GM10248 (cell line): ENCODE results near the gene TLE7.

Source experiments
- CTCF ChIA-PET: fragments of 300-600 bp; sonication (Branson Sonifier 250); formaldehyde crosslinking; extraction: SDS; loops from one replicate; lab custom pipeline; 2021; ENCODE audit warnings: antibody characterized with exemption; lab: Yijun Ruan, JAX
- POLR2A ChIA-PET: fragments of 350-650 bp; sonication (Branson Sonifier 250); formaldehyde crosslinking; extraction: SDS; loops from one replicate; lab custom pipeline; 2020; ENCODE audit warnings: antibody characterized with exemption; lab: Yijun Ruan, JAX
- DNase-seq: peaks from one replicate; pipeline ENCODE4 v3.0.0; 2012; ENCODE audit errors: extremely low spot score
- TF ChIP-seq, protein P1 (sequence below): IDR thresholded peaks from 2 replicates; pipeline ENCODE4 v1.5.1; 2012; ENCODE audit warnings: mild to moderate bottlenecking, low read depth; ENCODE audit errors: extremely low read depth, missing control alignments, control extremely low read depth

TLE7 gene

DNA sequence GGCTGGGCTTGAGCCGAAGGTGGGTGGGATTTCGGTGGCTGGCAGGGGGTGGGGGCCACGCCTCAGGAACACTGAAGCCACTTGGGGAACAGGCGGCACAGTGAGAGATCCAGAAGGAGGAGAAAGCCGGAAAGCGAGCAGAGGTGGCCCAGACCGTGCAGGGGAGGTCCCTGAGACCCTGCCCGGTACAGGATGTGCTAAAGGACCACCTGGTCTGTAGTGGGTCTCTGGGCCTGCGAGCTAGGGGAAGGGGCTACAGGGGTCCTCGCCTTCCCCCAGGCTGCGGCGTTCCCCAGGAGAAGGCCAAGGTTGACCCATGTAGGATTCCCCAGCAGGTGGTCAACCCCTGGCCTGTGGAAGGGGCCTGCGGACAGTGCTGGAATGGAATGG lies at the start of gene TLE7:
TLE7 (minus strand) TSS at position 4 of the 390 bp plus-strand sequence. CDS start 8,730 bp downstream, outside the sequence.
- CTCF ChIA-PET = no interaction called here
- TF ChIP-seq, protein P1, sequence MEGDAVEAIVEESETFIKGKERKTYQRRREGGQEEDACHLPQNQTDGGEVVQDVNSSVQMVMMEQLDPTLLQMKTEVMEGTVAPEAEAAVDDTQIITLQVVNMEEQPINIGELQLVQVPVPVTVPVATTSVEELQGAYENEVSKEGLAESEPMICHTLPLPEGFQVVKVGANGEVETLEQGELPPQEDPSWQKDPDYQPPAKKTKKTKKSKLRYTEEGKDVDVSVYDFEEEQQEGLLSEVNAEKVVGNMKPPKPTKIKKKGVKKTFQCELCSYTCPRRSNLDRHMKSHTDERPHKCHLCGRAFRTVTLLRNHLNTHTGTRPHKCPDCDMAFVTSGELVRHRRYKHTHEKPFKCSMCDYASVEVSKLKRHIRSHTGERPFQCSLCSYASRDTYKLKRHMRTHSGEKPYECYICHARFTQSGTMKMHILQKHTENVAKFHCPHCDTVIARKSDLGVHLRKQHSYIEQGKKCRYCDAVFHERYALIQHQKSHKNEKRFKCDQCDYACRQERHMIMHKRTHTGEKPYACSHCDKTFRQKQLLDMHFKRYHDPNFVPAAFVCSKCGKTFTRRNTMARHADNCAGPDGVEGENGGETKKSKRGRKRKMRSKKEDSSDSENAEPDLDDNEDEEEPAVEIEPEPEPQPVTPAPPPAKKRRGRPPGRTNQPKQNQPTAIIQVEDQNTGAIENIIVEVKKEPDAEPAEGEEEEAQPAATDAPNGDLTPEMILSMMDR = no peak
- POLR2A ChIA-PET = no interaction called here
- no peak for DNase-seq

DNA sequence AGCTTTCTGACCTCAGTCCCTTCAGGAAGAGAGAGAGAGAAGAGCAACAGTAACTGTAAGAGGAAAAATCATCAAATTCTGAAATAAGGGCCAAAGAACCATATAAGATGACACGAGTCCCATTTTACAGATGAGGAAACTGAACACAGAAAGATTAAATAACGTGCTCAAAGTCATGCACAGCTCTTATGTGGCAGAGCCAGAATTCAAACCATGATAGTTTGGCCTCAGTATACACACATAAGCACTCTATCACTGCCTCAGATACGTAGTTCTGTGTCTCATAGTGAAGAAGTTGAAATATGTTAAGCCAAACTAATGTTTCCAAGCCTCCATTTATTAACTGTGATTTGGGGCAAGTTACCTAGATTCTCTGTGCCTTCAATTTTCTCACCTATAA lies 49.2 kb upstream of the TLE7 start:
- CTCF ChIA-PET = interaction anchor here (1.4 to 7.2 kb wide), 3 partner anchors 9 to 79 kb away, joined by 3 to 49 read pairs (median 40); partner anchors contain the start of gene ZNF23
- POLR2A ChIA-PET = no interaction called here
- no peak for DNase-seq
- TF ChIP-seq, protein P1 = no peak

DNA sequence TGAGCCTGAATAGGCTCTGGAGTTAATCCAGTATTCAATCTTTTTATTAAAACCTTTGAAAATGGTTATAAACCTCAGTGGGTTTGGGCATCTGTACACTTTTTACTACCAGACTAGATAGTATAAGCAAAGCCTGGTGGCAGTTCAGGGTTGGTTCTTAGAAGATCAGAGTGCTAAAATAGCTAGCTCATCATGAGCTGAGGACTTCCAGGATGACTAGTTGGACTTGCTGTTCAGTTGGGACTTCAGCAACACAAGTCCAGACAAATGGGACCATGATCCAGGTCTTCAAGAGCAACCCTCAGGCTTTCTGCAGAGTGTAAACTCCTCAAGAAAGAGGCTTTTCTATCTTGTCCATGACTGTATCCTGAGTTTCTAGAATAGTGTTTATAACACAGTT lies 48.5 kb upstream of the TLE7 start:
- ChIA-PET CTCF (interaction anchor here (5.6 to 7.2 kb wide), 2 partner anchors 10 to 78 kb away, joined by 40 to 49 read pairs; no protein-coding TSS in a partner anchor), POLR2A (no interaction called here)
- TF ChIP-seq, protein P1 = no peak
- DNase-seq = no peak

DNA sequence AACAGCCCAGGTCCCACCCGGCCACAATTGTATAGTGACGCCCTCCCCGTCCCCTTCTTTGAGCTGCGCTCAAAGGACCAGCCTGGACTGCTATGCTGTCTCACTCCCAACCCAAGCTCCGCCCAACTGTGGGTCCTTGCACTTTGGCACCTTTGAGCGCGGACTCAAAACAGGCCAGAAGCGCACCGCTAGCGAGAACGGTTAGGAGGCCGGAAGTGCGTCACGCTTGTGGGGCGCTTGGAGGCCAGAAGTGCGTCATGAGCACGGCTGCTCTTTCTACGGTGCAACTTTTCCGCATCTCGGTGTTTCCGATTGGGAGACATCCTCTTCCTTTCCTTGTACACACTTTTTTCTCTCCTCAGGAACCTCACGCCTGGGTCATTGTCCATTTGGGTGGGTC lies 47.3 kb upstream of the TLE7 start, which contains the start of gene ZNF19:
ZNF19 (minus strand) TSS at position 203 of the 400 bp plus-strand sequence. CDS start 7,210 bp downstream, outside the sequence.
- ChIA-PET POLR2A (no interaction called here), CTCF (interaction anchor here (2.5 to 7.2 kb wide), 3 partner anchors 11 to 77 kb away, joined by 11 to 49 read pairs (median 40); partner anchors contain the start of gene ZNF23)
- TF ChIP-seq, protein P1 = no peak
- no peak for DNase-seq

DNA sequence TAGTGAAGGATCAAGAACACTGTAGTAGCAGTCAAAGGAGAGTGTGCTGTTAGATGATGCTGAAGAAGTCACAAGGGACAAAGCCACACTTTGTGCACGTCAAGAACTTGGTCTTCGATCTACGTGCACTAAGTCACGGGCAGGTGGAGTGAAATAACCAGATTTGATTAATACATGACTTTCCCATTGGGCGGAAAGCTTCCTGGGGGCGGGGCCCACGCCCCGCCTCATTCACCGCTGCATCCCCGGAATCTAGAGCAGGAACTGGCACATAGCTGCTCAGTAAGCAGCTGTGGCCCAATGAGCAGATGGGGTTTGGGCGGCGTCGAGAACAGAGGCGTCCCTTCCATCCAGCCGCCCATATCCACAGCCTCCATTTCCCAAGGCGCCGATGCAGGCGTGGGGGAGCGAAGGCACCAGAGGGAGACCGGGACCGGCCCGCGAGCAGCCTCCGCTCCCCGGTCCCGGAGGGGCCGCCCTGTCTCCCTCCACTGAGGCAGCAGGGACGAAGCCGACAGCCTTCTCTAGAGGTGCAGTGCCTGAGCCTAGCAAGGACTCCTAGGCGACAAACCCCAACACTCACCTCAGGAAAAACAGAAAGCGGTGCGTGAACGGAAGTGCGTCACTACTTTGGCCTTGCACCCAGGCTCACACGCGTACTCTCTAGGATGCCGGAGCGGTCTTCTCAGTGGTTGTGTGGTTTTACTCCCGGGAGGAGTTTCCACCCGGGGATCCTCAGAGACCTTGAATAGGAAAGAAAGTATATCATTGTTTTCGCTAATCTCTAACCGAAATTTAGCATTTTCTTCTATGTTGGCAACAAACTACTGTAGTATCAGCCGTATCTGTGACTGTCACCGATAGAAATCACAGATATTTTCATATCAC lies 42.4 kb upstream of the TLE7 start:
- TF ChIP-seq, protein P1 = no peak
- peak; percentile 84 for DNase-seq
- POLR2A ChIA-PET = interaction anchor here (0.5 to 1.3 kb wide), 2 partner anchors 22 to 554 kb away, joined by 4 to 5 read pairs; partner anchors contain the start of gene ZNF23
- CTCF ChIA-PET = interaction anchor here (1.0 to 2.8 kb wide), 6 partner anchors 10 to 126 kb away, joined by 3 to 11 read pairs (median 5); partner anchors contain the start of gene ZNF23

DNA sequence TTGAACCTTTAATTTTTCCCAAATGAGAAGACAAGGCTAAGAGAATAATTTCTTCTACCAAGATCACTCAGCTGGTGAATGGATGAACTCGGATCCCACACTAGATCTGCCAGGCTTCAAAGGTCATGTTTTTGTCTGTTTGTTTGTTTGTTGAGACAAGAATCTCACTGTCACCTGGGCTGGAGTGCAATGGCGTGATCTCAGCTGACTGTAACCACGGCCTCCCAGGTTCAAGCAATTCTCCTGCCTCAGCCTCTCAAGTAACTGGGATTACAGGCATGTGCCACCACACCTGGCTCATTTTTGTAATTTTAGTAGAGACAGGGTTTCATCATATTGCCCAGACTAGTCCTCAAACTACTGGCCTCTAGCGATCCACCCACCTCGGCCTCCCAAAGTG lies 40.7 kb upstream of the TLE7 start:
- no peak for DNase-seq
- TF ChIP-seq, protein P1 = no peak
- ChIA-PET POLR2A (no interaction called here), CTCF (interaction anchor here (0.7 to 2.3 kb wide), 5 partner anchors 8 to 70 kb away, joined by 3 to 10 read pairs (median 5); no protein-coding TSS in a partner anchor)
